H1 (cell line): ENCODE data around the gene TRABD2B. TPM values are rescaled to one million over a fixed set of nuclear protein-coding genes. Genes with fewer than 3 reads are reported as not detected.

Experiments
- CTCF ChIA-PET: fragments of 300-600 bp; sonication (Branson Sonifier 250); formaldehyde crosslinking; loops from one replicate; lab custom pipeline; 2021; ENCODE audit not compliant: partially characterized antibody; lab: Charles Lee
- POLR2A ChIA-PET: fragments of 300-600 bp; sonication (Branson Sonifier 250); formaldehyde crosslinking; loops from one replicate; lab custom pipeline; 2021; ENCODE audit warnings: inconsistent platforms; ENCODE audit not compliant: partially characterized antibody; lab: Charles Lee
- DNase-seq, 2 experiments: peaks; one replicate each; pipeline versions ENCODE4 v3.0.0 to v3.0.0-alpha.2; 2010 to 2022; ENCODE audit warnings: low spot score in 2 of 2, low read depth in 1 of 2, mixed read lengths in 1 of 2
- FAIRE-seq: peaks from 2 replicates; lab custom pipeline; 2011; peaks lifted over from hg19 to GRCh38; lab: Jason Lieb, UNC
- H2AFZ ChIP-seq: 2 replicates; pipeline ENCODE4 v1.8.1; 2012; ENCODE audit warnings: low read length, inconsistent platforms
- H2AK5ac ChIP-seq: 2 replicates; pipeline ENCODE4 v1.6.1; 2013; ENCODE audit warnings: low read depth, low read length
- H2BK120ac ChIP-seq: replicated peaks from 2 replicates; pipeline ENCODE3; 2013; ENCODE audit warnings: low read depth, low read length, inconsistent platforms
- H2BK12ac ChIP-seq: 2 replicates; pipeline ENCODE4 v1.6.1; 2013; ENCODE audit warnings: low read depth, low read length
- H2BK15ac ChIP-seq: 2 replicates; pipeline ENCODE4 v1.6.1; 2013; ENCODE audit warnings: low read length
- H2BK20ac ChIP-seq: 2 replicates; pipeline ENCODE4 v1.6.1; 2013; ENCODE audit warnings: low read length
- H2BK5ac ChIP-seq: 2 replicates; pipeline ENCODE4 v1.6.1; 2013; ENCODE audit warnings: low read depth, low read length
- H3K14ac ChIP-seq: 2 replicates; pipeline ENCODE4 v1.6.1; 2013; ENCODE audit warnings: inconsistent platforms; ENCODE audit not compliant: insufficient read length
- H3K18ac ChIP-seq: 2 replicates; pipeline ENCODE4 v1.6.1; 2013; ENCODE audit warnings: low read length; ENCODE audit errors: extremely low read depth
- H3K23ac ChIP-seq: 2 replicates; pipeline ENCODE4 v1.6.1; 2013; ENCODE audit warnings: inconsistent platforms; ENCODE audit not compliant: insufficient read length
- H3K23me2 ChIP-seq: 2 replicates; pipeline ENCODE4 v1.6.1; 2013; ENCODE audit warnings: low read depth, low read length
- H3K27ac ChIP-seq: 2 replicates; pipeline ENCODE4 v1.6.1; 2011; ENCODE audit warnings: low read depth, low read length, inconsistent platforms
- H3K27me3 ChIP-seq, 4 experiments: replicated peaks in 1 of 4; 1 replicate in 1 of 4; 2 replicates in 3 of 4; pipeline versions ENCODE4 v1.6.1 to v1.8.1; 2011 to 2013; ENCODE audit warnings: low read length in 3 of 4, mild to moderate bottlenecking in 3 of 4, inconsistent platforms in 2 of 4, mixed read lengths in 2 of 4, moderate library complexity in 1 of 4; ENCODE audit not compliant: control insufficient read depth in 3 of 4, insufficient read depth in 3 of 4; ENCODE audit errors: extremely low read depth in 1 of 4
- H3K36me3 ChIP-seq, 4 experiments: 2 replicates each; pipeline versions ENCODE4 v1.6.1 to v1.8.1; 2011 to 2013; ENCODE audit warnings: mild to moderate bottlenecking in 4 of 4, low read length in 3 of 4, moderate library complexity in 2 of 4, control low read depth in 1 of 4, inconsistent platforms in 1 of 4; ENCODE audit not compliant: insufficient read depth in 4 of 4, control insufficient read depth in 2 of 4
- H3K4ac ChIP-seq: replicated peaks from 2 replicates; pipeline ENCODE3; 2013; ENCODE audit warnings: low read length, low read depth, mixed read lengths, inconsistent platforms; ENCODE audit not compliant: insufficient read length
- H3K4me1 ChIP-seq, 4 experiments: replicated peaks in 1 of 4; 1 replicate in 1 of 4; 2 replicates in 3 of 4; pipeline versions ENCODE4 v1.6.1 to v1.8.1; 2011 to 2013; ENCODE audit warnings: low read length in 3 of 4, inconsistent platforms in 2 of 4, mixed read lengths in 1 of 4; ENCODE audit not compliant: insufficient read depth in 4 of 4, control insufficient read depth in 3 of 4
- H3K4me2 ChIP-seq, 2 experiments: 2 replicates each; pipeline versions ENCODE4 v1.6.1 to v1.8.1; 2011 to 2013; ENCODE audit warnings: low read depth in 2 of 2, low read length in 2 of 2, control low read depth in 1 of 2, inconsistent platforms in 1 of 2, mild to moderate bottlenecking in 1 of 2; ENCODE audit not compliant: insufficient read depth in 1 of 2
- H3K4me3 ChIP-seq, 4 experiments: fragments of 200-600, 300-600 bp in 1 of 4; sonication (generic), shearing (Covaris generic), sonication (Bioruptor Twin) in 1 of 4; 2 replicates each; pipeline versions ENCODE4 v1.5.1 to v1.8.1; 2011 to 2016; ENCODE audit warnings: low read length in 4 of 4, low read depth in 3 of 4, control low read depth in 2 of 4, inconsistent platforms in 2 of 4, mild to moderate bottlenecking in 2 of 4, mixed read lengths in 1 of 4, moderate library complexity in 1 of 4; ENCODE audit not compliant: insufficient read depth in 2 of 4; ENCODE audit errors: extremely low read depth in 1 of 4
- H3K56ac ChIP-seq: replicated peaks from 2 replicates; pipeline ENCODE3; 2013; ENCODE audit warnings: low read depth, mild to moderate bottlenecking, mixed read lengths, low read length, inconsistent platforms; ENCODE audit not compliant: insufficient read length
- H3K79me1 ChIP-seq: 2 replicates; pipeline ENCODE4 v1.6.1; 2013; ENCODE audit warnings: low read depth, low read length, control low read depth
- H3K79me2 ChIP-seq, 2 experiments: 2 replicates each; pipeline versions ENCODE4 v1.6.1 to v1.8.1; 2012 to 2013; ENCODE audit warnings: low read length in 2 of 2, mild to moderate bottlenecking in 2 of 2, inconsistent platforms in 1 of 2; ENCODE audit not compliant: insufficient read depth in 2 of 2, control insufficient read depth in 1 of 2
- H3K9ac ChIP-seq, 4 experiments: replicated peaks in 1 of 4; 1 replicate in 1 of 4; 2 replicates in 3 of 4; pipeline versions ENCODE4 v1.6.1 to v1.8.1; 2011 to 2013; ENCODE audit warnings: low read depth in 3 of 4, low read length in 3 of 4, control low read depth in 2 of 4, mild to moderate bottlenecking in 2 of 4, moderate library complexity in 2 of 4, inconsistent platforms in 1 of 4; ENCODE audit errors: extremely low read depth in 1 of 4
- H3K9me3 ChIP-seq, 2 experiments: 2 replicates each; pipeline versions ENCODE4 v1.6.1 to v1.8.1; 2012 to 2013; ENCODE audit warnings: mild to moderate bottlenecking in 2 of 2, moderate library complexity in 2 of 2, control low read depth in 1 of 2, inconsistent platforms in 1 of 2, low read depth in 1 of 2, low read length in 1 of 2, mixed read lengths in 1 of 2; ENCODE audit not compliant: insufficient read depth in 2 of 2
- H4K20me1 ChIP-seq, 2 experiments: replicated peaks in 1 of 2; 2 replicates each; pipeline versions ENCODE3 to v1.8.1; 2011 to 2013; ENCODE audit warnings: inconsistent platforms in 2 of 2, low read length in 2 of 2, mild to moderate bottlenecking in 1 of 2; ENCODE audit not compliant: insufficient read depth in 2 of 2, control insufficient read depth in 1 of 2
- H4K5ac ChIP-seq: 2 replicates; pipeline ENCODE4 v1.6.1; 2013; ENCODE audit warnings: low read length, low read depth, mixed read lengths, inconsistent platforms; ENCODE audit not compliant: insufficient read length
- H4K8ac ChIP-seq: 2 replicates; pipeline ENCODE4 v1.8.0; 2013; ENCODE audit warnings: mild to moderate bottlenecking, moderate library complexity, low read length, inconsistent platforms; ENCODE audit not compliant: insufficient read depth; ENCODE audit errors: extremely low read depth
- H4K91ac ChIP-seq: replicated peaks from 2 replicates; pipeline ENCODE3; 2013; ENCODE audit warnings: low read length, mixed read lengths, inconsistent platforms; ENCODE audit not compliant: insufficient read length
- HDAC6 ChIP-seq: IDR thresholded peaks from one replicate; pipeline ENCODE4 v1.7.1; 2012; ENCODE audit warnings: low read depth, mild to moderate bottlenecking, inconsistent platforms, low read length, moderate library complexity
- NRF1 ChIP-seq: IDR thresholded peaks from 2 replicates; pipeline ENCODE4 v1.6.1; 2011; ENCODE audit warnings: mild to moderate bottlenecking, low read depth, low read length, improper control_type of control experiment
- TAF7 ChIP-seq: optimal IDR thresholded peaks from 2 replicates; pipeline ENCODE3; 2011; ENCODE audit warnings: low read depth, mild to moderate bottlenecking, inconsistent platforms, low read length, moderate library complexity, borderline replicate concordance
- TCF12 ChIP-seq: IDR thresholded peaks from 2 replicates; pipeline ENCODE4 v1.6.1; 2011; ENCODE audit warnings: low read depth, mild to moderate bottlenecking, low read length
- TEAD4 ChIP-seq: IDR thresholded peaks from 2 replicates; pipeline ENCODE4 v1.6.1; 2012; ENCODE audit warnings: low read depth, low read length, inconsistent platforms, mixed read lengths
- WGBS, 2 experiments: shearing (Covaris generic) in 1 of 2; methylation state at CpG; one replicate each; pipeline versions ENCODE4 v1.1.6 to v1.1.7; 2013 to 2015; ENCODE audit warnings: low lambda C conversion rate in 2 of 2, mixed read lengths in 2 of 2, inconsistent platforms in 1 of 2, low coverage in 1 of 2, missing lambda C conversion rate in 1 of 2; ENCODE audit not compliant: insufficient replicate concordance in 2 of 2, insufficient coverage in 1 of 2, insufficient read length in 1 of 2; ENCODE audit errors: extremely low coverage in 1 of 2, missing lambda C conversion rate in 1 of 2; 5-methylcytosine and 5-hydroxymethylcytosine counted together
- polyA plus RNA-seq, 7 experiments: library from polyadenylated mRNA; depleted of rRNA in 3 of 7; stranded (reverse) in 5 of 7; unstranded in 2 of 7; fragments of >200 nt in 5 of 7; fragments of 200-250 nt in 2 of 7; gene quantifications; 1 replicate in 5 of 7; 2 replicates in 1 of 7; 4 replicates in 1 of 7; pipeline versions ENCODE4 v1.2.1 to v1.2.3, GENCODE V29; 2011 to 2013; ENCODE audit warnings: missing spikeins in 2 of 7, mixed read lengths in 2 of 7
- total RNA-seq: library from RNA; stranded (reverse); fragmentation: NEBNext Ultra II Directional; extraction: Animal tissue kit (Norgen Biotek cat#: 25700); gene quantifications from 2 replicates; pipeline ENCODE4 v1.2.1, GENCODE V29; 2021
- TF ChIP-seq, protein P1 (sequence below): IDR thresholded peaks from 2 replicates; pipeline ENCODE4 v1.6.1; 2011; ENCODE audit warnings: low read depth, mild to moderate bottlenecking, low read length; ENCODE audit not compliant: insufficient read depth

TRABD2B gene
- total and polyA plus RNA-seq, 2 of the 8 experiments (the other 6 are each of a cell fraction or from before 2014, with no cell fraction given), result 0.95 to 3.4 TPM

DNA sequence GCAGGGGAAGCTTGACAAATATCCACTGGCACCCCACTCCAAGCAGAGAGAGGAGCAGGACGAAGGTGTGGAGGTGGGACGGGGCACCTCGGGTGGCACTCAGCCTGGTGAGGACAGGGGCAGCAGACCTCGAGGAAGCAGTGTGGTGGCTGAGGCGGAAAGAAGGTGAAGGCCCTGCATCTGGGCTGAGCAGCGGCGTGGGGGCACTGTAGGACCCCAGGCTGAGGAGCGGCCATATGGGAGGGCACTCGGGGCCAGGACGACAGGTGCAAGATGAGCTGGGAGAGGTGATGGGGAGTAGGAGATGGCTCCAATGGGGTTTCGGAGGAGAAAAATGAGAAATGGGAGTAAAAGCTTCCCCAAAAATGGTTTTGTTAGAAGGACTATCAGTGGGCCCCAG lies 224.9 kb downstream of the TRABD2B start:
- H3K9ac ChIP-seq, result no peak overlapping the region
- TF ChIP-seq NRF1 (no peak), TAF7 (no peak), TCF12 (no peak), HDAC6 (no peak), TEAD4 (no peak)
- TF ChIP-seq, protein P1, sequence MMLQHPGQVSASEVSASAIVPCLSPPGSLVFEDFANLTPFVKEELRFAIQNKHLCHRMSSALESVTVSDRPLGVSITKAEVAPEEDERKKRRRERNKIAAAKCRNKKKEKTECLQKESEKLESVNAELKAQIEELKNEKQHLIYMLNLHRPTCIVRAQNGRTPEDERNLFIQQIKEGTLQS, result no peak
- no peak overlapping the region for H2BK15ac ChIP-seq
- H3K79me2 ChIP-seq, result no peaks in the 10 kb centered on the region
- H3K4me2 ChIP-seq, result no peak overlapping the region
- H3K4me1 ChIP-seq, result peaks cover 0 to 11% (median 6%) of the 10 kb centered on the region in 4 experiments; a peak in 6 of 7 replicates
- H3K56ac ChIP-seq, result no peak overlapping the region
- H2AFZ ChIP-seq, result no peak overlapping the region
- H3K4me3 ChIP-seq, result no peak overlapping the region
- H3K27me3 ChIP-seq, result no peaks in the 10 kb centered on the region; a peak in 1 of 7 replicates
- no peak overlapping the region for H3K14ac ChIP-seq
- H2BK120ac ChIP-seq, result no peak overlapping the region
- no peak overlapping the region for H3K18ac ChIP-seq
- no peak overlapping the region for H2BK5ac ChIP-seq
- no peak overlapping the region for H3K4ac ChIP-seq
- H3K9me3 ChIP-seq, result no peaks in the 10 kb centered on the region
- no peak overlapping the region for H4K91ac ChIP-seq
- no peak overlapping the region for H3K23ac ChIP-seq
- FAIRE-seq (no peak), DNase-seq (no peak)
- no peaks in the 10 kb centered on the region for H4K20me1 ChIP-seq
- H4K8ac ChIP-seq, result 0 out of 2 replicates have a peak overlapping the region, but pooled peaks have one; percentile 1
- CTCF ChIA-PET, result interaction anchor here (0.6 to 1.5 kb wide), 7 partner anchors 10 to 85 kb away, joined by 3 to 6 read pairs (median 3); no protein-coding TSS in a partner anchor
- WGBS, 2 experiments, result 93% methylated on average over 11 of the region's 11 CpGs; no CpG with 5 or more reads in 1 of the 2 experiments
- H3K23me2 ChIP-seq, result no peaks in the 10 kb centered on the region
- H3K79me1 ChIP-seq, result no peaks in the 10 kb centered on the region
- H2AK5ac ChIP-seq, result no peak overlapping the region
- POLR2A ChIA-PET, result no interaction called here
- no peaks in the 10 kb centered on the region for H3K36me3 ChIP-seq
- no peak overlapping the region for H2BK12ac ChIP-seq
- H3K27ac ChIP-seq, result no peak overlapping the region
- no peak overlapping the region for H4K5ac ChIP-seq
- H2BK20ac ChIP-seq, result no peak overlapping the region
